Activated T-cell treated with anti-CD3 and anti-CD28 coated beads for 24 hours (primary cell): ENCODE results near the gene IFITM10.

Experiments used
- DNase-seq: peaks from one replicate; pipeline ENCODE4 v3.0.0-alpha.2; 2020; ENCODE audit warnings: low read depth

Gene IFITM10

GRCh38 chr11:1762537-1763302 is 12.3 kb upstream of the IFITM10 start:
- DNase-seq, result no peak

DNA sequence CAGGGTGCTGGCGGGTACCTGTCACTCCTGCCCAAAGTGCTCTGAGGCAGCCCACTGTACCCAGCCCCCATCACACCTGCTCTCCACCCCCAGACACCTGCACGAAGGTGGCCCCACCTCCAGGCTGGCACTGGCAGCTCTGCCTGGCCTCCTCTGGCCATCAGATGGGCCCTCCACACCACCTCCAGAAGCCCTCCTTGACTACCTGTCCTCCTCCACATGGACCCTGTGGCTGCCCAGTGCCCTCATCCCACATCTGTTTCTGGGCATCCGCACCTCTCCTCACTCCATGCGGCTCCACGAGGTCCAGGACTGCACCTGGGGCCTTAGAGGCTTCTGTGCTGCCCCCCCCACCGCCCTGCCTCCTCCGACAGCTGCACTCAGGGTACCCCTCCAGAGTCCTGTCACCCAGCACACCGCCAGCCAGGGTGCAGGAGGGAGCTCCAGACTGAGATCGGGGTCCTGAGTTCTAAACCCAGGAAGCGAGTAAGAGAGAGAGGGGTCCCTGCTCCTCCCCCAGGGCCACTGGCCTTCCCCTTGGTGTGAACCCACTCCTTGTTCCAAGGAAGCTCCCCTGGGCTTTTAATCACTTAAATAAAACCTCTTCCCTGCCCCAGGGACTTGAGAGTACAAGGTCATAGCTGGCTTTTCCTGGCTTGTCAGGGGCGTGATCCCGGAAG is 11.6 kb upstream of the IFITM10 start:
- no peak for DNase-seq

- no peak for DNase-seq
Measured at GRCh38 chr11:1761110-1761856, 10.9 kb upstream of the IFITM10 start.

DNA sequence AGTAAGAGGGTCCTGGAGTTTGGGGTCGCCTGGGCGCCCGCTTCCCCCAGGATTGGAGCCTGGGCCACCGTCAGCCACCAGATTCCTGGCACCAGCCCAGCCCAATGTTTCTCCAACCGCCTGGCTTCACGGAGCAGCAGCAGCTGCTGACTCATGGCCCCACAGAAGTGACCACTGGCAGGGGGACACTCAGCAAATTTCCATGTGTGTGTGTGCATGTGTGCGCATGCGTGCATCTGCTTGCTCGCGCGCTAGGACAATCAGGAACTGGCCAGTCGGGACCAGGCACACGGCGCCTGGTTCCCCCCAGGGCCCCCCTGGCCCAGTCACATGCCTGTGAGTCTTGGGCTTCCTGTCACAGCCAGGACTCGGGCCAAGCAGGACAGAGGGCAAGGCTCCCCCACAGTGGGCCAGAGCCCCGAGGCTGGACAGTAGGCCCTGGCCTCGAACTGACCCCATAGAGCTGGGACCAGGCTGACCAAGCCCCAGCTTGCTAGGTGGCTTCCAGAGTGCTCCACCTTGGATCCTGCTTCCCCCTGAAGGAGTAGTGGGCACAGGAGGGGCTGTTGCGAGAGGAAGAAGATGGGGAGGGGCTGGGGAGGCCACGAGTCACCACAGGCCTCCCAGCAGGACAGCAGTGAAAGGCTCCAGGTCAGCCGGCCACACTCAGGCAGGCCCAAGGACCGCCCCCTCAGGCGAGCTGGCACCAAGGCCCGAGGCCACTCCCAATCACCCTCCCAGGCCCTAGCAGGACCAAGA is 10.1 kb upstream of the IFITM10 start:
- DNase-seq, result no peak

- DNase-seq, result no peak
Measured at GRCh38 chr11:1759851-1760220, 9.4 kb upstream of the IFITM10 start.

GRCh38 chr11:1759151-1759850 is 8.9 kb upstream of the IFITM10 start:
- DNase-seq, result no peak

DNA sequence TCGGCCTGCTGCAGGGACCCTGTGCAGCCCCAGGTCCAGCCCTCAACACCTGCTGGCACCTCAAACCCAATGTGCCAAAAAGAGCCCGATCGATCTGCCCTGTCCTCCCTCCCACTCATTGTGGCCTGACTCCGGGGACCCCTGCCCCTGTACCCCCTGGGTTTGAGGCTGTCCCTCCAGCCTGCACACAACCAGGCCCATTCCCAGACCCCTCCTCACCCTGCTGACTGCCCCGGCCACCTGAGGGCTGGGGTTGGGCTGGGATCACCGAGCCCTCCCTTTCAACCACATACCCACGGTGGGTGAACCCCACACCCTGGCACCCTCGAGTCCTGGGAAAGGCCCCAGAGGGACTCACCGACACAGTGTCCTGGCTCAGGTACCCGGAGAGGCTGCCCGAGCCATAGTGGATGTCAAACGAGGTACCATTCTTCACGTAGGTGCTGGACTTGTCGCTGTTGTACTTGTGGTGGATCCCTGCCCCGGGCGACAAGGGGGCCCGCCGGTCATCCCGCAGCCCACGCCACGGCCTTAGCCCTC is 8.3 kb upstream of the IFITM10 start:
- no peak for DNase-seq

DNA sequence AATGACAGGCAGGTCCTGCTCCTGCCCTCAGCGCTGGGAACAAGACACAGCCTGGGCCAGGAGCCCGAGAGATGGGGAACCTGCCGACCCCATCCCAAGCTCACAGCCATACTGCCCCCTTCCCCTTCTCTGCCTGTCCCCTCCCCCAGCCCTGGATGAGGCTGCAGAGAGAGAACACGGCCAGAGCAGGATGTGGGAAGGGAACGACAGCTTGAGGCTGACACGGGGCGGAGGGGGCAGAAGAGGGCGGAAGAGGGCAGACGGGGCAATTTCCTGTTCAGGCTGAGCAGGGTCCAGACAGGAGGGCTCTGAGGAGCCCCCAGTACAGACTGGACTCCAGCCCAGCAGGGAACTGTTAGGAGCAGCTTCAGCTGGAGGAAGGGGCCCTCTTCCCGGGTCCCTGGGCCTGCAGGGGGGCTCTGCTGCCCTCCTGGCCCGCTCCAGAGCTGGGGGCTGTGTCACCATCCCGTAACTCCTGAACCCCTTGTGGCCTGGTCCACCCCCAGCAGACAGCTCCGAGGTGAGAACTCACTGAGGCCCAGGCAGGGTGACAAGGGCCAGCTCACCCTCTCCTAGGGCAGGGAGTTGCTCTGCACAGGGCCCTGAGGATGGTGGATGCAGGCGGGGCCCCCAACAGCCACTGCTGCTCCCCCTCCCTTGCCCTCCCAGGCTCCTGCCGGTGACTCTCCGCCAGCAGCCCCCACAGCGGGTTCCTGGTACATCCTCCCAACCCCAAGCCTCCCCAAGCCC is 7.6 kb upstream of the IFITM10 start:
- peak; percentile 29 for DNase-seq

GRCh38 chr11:1756791-1757771 is 6.7 kb upstream of the IFITM10 start:
- DNase-seq, result no peak

- DNase-seq, result no peak
Measured at GRCh38 chr11:1755692-1756561, 5.5 kb upstream of the IFITM10 start.

DNA sequence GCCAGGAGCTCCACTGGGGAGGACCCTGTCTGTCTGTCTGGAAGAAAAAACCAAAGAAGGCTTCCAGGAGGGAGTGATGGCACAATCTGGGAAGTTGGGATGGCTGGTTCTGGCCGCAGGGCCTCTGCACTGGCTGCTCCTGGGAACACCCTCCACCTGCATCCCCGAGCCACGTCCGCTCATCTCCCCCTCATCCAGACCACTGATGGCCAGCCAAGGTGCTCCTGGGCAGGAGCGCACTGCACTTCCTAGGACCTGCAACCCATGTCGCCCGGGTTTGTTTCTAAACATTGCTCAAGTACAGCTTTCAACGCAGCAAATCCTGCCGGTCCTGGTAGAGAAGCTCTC is 4.9 kb upstream of the IFITM10 start:
- no peak for DNase-seq

- no peak for DNase-seq
Measured at GRCh38 chr11:1754376-1755150, 4.2 kb upstream of the IFITM10 start.

- DNase-seq, result no peak
Measured at GRCh38 chr11:1753929-1754305, 3.5 kb upstream of the IFITM10 start.

- DNase-seq, result no peak
Measured at GRCh38 chr11:1753229-1753928, 3.0 kb upstream of the IFITM10 start.

GRCh38 chr11:1752907-1753228 is 2.5 kb upstream of the IFITM10 start:
- DNase-seq, result no peak

DNA sequence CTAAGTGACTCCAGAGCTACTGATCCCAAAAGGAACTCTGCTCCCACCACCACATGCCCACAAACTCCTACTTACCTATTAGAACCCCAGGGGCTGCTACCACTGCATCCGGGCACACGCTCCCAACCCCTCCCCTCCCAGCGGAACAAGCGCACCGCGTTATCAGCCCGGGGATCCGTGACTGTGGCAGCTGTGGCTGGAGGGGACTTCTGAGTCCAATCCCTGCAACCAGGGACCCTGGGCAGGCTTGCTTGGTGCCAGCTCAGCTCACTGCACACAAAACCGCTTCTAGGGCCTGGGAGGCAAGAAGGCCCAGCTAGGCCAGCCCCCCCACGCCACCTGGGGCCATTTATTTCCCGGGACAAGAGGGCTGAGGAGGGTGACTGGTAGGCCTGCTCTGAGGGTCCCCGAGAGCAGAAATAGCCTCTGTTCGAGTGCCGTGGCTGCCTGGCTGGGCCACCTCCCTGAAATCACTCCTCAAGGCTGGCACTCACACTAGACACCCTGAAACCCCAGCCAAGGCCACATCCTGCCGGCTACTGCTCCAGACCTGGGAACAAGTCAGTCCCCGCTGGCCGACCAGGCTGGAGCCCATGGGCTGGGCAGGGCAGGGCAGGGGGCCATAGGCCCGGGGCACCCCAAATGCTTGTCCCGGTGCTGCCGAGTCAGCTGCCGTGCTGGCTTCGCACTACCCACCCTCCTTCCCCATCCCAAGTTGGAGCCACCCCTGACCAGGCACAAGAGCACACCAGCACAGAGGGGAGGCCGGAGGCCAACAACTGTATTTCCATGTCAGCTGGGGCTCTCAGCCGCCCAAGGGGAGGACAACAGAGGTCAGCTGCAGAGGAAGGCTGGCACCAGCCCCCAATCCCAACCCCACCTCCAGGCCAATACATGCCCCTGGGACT is 1.9 kb upstream of the IFITM10 start:
- no peak for DNase-seq
